ENCODE results near the gene GIMAP2. TPM values are rescaled to one million over a fixed set of nuclear protein-coding genes. Genes with fewer than 3 reads are reported as not detected.

Gene GIMAP2
- total RNA-seq, 1 experiment from 2014 or later = not detected

DNA sequence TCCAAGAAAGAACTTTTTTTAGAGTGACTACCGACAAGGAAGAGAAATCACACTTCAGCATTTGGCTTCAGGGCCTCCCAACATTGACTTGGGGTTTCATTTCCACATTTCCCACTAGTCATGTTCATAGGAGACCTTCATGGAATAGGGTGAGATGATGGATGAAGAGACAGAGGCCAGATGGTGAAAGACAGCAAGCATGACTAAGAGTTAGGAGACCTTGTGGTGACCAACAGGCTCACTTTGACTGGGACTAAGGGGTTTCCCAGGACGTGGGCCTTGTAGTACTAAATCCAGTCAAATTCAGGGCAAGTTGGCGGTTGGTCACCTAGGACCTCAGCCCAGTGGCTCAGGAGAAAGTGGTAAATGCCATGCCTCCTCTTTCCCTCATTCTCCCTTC lies 48.7 kb downstream of the GIMAP2 start:
- RAD21 ChIA-PET (ENCODE audit: low non-redundant PET in 1 of 2, low total read pairs in 2 of 2, uncharacterized antibody in 2 of 2, unreplicated experiment in 2 of 2) = no interaction called here
- Histone ChIP-seq H3K27me3 (ENCODE audit: insufficient read depth, low read length) (peaks cover 41% of the 10 kb centered on the region; the same call in 1 of the 2 replicates), H3K9ac (ENCODE audit: low read length) (no peak overlapping the region), H3K79me2 (ENCODE audit: insufficient read depth, low read length) (no peaks in the 10 kb centered on the region), H3K4me2 (ENCODE audit: low read length) (no peak overlapping the region), H3K36me3 (ENCODE audit: control insufficient read depth in 1 of 2, insufficient read depth in 2 of 2, low read length in 2 of 2) (no peaks in the 10 kb centered on the region), H4K20me1 (ENCODE audit: insufficient read depth) (no peaks in the 10 kb centered on the region), H2AFZ (ENCODE audit: low read depth, low read length, poor library complexity, severe bottlenecking) (no peak overlapping the region), H3K9me2 (ENCODE audit: insufficient read depth) (no peaks in the 10 kb centered on the region), H3K9me3 (ENCODE audit: control insufficient read depth in 1 of 2, insufficient read depth in 1 of 2, low read depth in 1 of 2, low read length in 2 of 2) (no peaks in the 10 kb centered on the region), H3K4me1 (ENCODE audit: control insufficient read depth in 1 of 2, insufficient read depth in 2 of 2, low read length in 2 of 2) (peaks cover 0 to 10% of the 10 kb centered on the region in 2 experiments; a peak in 3 of 4 replicates), H3K4me3 (replicated peaks in 1 of 2; ENCODE audit: low read depth in 1 of 2, low read length in 2 of 2) (no peak overlapping the region), H3K27ac (ENCODE audit: low read depth, low read length) (no peak overlapping the region)
- BruUV-seq (replicated peaks) = no TSS peak
- POLR2A ChIA-PET = no interaction called here
- ATAC-seq = no peak
- DNase-seq (ENCODE audit: low read depth, low spot score) = no peak
- intact Hi-C loops (cut with micrococcal nuclease) = no loop called here
- TF ChIP-seq, protein P1, sequence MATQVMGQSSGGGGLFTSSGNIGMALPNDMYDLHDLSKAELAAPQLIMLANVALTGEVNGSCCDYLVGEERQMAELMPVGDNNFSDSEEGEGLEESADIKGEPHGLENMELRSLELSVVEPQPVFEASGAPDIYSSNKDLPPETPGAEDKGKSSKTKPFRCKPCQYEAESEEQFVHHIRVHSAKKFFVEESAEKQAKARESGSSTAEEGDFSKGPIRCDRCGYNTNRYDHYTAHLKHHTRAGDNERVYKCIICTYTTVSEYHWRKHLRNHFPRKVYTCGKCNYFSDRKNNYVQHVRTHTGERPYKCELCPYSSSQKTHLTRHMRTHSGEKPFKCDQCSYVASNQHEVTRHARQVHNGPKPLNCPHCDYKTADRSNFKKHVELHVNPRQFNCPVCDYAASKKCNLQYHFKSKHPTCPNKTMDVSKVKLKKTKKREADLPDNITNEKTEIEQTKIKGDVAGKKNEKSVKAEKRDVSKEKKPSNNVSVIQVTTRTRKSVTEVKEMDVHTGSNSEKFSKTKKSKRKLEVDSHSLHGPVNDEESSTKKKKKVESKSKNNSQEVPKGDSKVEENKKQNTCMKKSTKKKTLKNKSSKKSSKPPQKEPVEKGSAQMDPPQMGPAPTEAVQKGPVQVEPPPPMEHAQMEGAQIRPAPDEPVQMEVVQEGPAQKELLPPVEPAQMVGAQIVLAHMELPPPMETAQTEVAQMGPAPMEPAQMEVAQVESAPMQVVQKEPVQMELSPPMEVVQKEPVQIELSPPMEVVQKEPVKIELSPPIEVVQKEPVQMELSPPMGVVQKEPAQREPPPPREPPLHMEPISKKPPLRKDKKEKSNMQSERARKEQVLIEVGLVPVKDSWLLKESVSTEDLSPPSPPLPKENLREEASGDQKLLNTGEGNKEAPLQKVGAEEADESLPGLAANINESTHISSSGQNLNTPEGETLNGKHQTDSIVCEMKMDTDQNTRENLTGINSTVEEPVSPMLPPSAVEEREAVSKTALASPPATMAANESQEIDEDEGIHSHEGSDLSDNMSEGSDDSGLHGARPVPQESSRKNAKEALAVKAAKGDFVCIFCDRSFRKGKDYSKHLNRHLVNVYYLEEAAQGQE (IDR thresholded peaks at IDR 0.05; ENCODE audit: low read depth) = no peak
- TF ChIP-seq EZH2phosphoT487 (IDR thresholded peaks at IDR 0.05; ENCODE audit: borderline replicate concordance) (no peak), SIN3A (IDR thresholded peaks at IDR 0.05; ENCODE audit: low read depth) (no peak)
- TF ChIP-seq, protein P2, sequence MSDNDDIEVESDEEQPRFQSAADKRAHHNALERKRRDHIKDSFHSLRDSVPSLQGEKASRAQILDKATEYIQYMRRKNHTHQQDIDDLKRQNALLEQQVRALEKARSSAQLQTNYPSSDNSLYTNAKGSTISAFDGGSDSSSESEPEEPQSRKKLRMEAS (IDR thresholded peaks at IDR 0.05) = no peak
- CTCF ChIA-PET = no interaction called here

DNA sequence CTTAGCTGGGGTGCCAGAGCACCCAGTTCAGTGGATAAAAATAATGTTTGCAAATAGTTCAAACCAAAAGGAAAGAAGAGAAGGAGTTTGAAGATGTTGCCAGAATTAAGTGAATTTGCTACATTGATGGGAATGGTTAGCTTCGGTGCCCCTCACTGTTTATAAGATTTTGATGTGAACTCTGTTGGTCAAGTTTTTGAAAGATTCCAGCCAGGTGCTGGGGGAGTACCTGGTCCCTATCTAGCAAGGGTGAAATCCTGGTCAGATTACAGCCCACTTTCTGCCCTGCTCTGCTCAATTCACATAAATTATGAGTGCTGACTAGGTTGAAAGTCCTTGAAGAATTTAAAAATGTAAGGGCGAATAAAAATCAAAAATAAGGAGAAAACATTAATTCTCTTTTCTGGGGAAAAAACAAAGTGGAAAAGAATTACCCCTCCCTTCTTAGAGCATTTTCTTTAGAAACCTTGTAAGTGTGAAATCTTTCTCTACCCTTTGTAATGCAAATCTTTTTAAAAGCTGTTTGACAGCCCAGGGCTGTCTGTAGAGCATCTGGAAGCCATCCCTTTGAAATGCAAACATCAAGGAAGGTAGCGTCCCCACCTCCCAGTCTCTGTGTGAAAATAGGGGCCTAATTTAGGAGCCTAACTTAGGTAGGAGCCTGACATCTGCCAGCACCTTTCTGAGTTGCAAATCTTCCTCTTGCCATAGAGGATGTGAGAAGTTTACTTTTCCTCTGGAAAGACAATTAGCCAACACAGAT lies 50.3 kb downstream of the GIMAP2 start:
- DNase-seq (ENCODE audit: low read depth, low spot score) = no peak
- intact Hi-C loops (cut with micrococcal nuclease) = no loop called here
- CTCF ChIA-PET = no interaction called here
- TF ChIP-seq, protein P3, sequence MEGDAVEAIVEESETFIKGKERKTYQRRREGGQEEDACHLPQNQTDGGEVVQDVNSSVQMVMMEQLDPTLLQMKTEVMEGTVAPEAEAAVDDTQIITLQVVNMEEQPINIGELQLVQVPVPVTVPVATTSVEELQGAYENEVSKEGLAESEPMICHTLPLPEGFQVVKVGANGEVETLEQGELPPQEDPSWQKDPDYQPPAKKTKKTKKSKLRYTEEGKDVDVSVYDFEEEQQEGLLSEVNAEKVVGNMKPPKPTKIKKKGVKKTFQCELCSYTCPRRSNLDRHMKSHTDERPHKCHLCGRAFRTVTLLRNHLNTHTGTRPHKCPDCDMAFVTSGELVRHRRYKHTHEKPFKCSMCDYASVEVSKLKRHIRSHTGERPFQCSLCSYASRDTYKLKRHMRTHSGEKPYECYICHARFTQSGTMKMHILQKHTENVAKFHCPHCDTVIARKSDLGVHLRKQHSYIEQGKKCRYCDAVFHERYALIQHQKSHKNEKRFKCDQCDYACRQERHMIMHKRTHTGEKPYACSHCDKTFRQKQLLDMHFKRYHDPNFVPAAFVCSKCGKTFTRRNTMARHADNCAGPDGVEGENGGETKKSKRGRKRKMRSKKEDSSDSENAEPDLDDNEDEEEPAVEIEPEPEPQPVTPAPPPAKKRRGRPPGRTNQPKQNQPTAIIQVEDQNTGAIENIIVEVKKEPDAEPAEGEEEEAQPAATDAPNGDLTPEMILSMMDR (IDR thresholded peaks at IDR 0.05 in 2 of 3, conservative IDR thresholded peaks at IDR 0.05 in 1 of 3; ENCODE audit: borderline replicate concordance in 1 of 3, insufficient read depth in 1 of 3, low read depth in 2 of 3, low read length in 2 of 3) = no peak
- no peak for TF ChIP-seq EZH2 (IDR thresholded peaks at IDR 0.05)
- TF ChIP-seq SRF (IDR thresholded peaks at IDR 0.05; ENCODE audit: low read depth) = no peak
- no peak for TF ChIP-seq ZNF274 (IDR thresholded peaks at IDR 0.05; ENCODE audit: low read depth, low read length)
- no peak for TF ChIP-seq EZH2phosphoT487 (IDR thresholded peaks at IDR 0.05; ENCODE audit: borderline replicate concordance)
- TF ChIP-seq POLR2A (IDR thresholded peaks at IDR 0.05; ENCODE audit: borderline replicate concordance, extremely low read depth, insufficient read depth, insufficient read length) = no peak
- TF ChIP-seq RAD21 (IDR thresholded peaks at IDR 0.05; ENCODE audit: low read depth) = no peak
- TF ChIP-seq, protein P4, sequence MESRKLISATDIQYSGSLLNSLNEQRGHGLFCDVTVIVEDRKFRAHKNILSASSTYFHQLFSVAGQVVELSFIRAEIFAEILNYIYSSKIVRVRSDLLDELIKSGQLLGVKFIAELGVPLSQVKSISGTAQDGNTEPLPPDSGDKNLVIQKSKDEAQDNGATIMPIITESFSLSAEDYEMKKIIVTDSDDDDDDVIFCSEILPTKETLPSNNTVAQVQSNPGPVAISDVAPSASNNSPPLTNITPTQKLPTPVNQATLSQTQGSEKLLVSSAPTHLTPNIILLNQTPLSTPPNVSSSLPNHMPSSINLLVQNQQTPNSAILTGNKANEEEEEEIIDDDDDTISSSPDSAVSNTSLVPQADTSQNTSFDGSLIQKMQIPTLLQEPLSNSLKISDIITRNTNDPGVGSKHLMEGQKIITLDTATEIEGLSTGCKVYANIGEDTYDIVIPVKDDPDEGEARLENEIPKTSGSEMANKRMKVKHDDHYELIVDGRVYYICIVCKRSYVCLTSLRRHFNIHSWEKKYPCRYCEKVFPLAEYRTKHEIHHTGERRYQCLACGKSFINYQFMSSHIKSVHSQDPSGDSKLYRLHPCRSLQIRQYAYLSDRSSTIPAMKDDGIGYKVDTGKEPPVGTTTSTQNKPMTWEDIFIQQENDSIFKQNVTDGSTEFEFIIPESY (IDR thresholded peaks at IDR 0.05; ENCODE audit: extremely low read depth, insufficient replicate concordance, low read length) = no peak

More for the DNA sequence above, 50.3 kb downstream of the GIMAP2 start:
- H3K9ac ChIP-seq (ENCODE audit: low read length) = no peak overlapping the region
- no TSS peak for BruUV-seq (replicated peaks)
- peaks cover 0 to 10% of the 10 kb centered on the region in 2 experiments; a peak in 3 of 4 replicates for H3K4me1 ChIP-seq (ENCODE audit: control insufficient read depth in 1 of 2, insufficient read depth in 2 of 2, low read length in 2 of 2)
- H3K79me2 ChIP-seq (ENCODE audit: insufficient read depth, low read length) = no peaks in the 10 kb centered on the region
- POLR2A ChIA-PET = no interaction called here
- no peak overlapping the region for H3K4me2 ChIP-seq (ENCODE audit: low read length)
- no peak overlapping the region for H3K27ac ChIP-seq (ENCODE audit: low read depth, low read length)
- no peaks in the 10 kb centered on the region for H4K20me1 ChIP-seq (ENCODE audit: insufficient read depth)
- no peak for ATAC-seq
- no peak overlapping the region for H3K4me3 ChIP-seq (replicated peaks in 1 of 2; ENCODE audit: low read depth in 1 of 2, low read length in 2 of 2)
- no peaks in the 10 kb centered on the region for H3K36me3 ChIP-seq (ENCODE audit: control insufficient read depth in 1 of 2, insufficient read depth in 2 of 2, low read length in 2 of 2)
- RAD21 ChIA-PET (ENCODE audit: low non-redundant PET in 1 of 2, low total read pairs in 2 of 2, uncharacterized antibody in 2 of 2, unreplicated experiment in 2 of 2) = no interaction called here
- H3K9me2 ChIP-seq (ENCODE audit: insufficient read depth) = no peaks in the 10 kb centered on the region
- no peak overlapping the region for H2AFZ ChIP-seq (ENCODE audit: low read depth, low read length, poor library complexity, severe bottlenecking)
- peaks cover 50% of the 10 kb centered on the region for H3K27me3 ChIP-seq (ENCODE audit: insufficient read depth, low read length)
- H3K9me3 ChIP-seq (ENCODE audit: control insufficient read depth in 1 of 2, insufficient read depth in 1 of 2, low read depth in 1 of 2, low read length in 2 of 2) = no peaks in the 10 kb centered on the region
